Measurements from ENCODE around the gene GJD3.

The GJD3 gene

DNA sequence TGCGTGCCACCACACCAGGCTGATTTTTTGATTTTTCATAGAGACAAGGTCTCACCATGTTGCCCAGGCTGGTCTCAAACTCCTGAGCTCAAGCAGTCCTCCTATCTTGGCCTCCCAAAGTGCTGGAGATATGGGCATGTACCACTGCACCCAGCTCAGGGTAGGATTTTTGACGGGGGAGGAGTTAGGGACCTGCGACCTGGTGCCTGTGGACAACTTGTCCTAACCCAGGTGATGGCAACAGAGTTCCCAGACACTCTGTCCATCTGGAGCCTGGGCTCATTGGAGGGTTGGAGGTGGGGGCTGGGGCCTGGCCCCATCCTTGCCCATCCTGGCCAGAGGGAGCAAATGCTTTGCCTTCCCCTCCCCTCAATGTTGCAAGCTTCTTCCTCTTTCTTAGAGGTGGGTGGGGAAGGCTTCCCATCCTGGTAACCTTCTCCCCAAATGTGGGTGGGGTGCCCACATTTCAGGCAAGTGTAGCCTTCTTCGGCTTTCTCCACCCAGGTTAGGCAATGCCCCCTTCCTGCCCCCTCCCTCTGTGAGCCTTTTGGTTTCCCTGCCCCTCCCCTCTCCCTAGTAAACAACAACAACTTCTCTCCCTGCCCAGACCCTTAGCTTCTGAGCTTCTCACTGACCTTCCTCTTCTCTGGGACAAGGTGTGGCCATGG, 30.6 kb downstream of the GJD3 start:
- Histone ChIP-seq H3K27me3 (ENCODE audit: low read depth, low read length) (no peaks in the 10 kb centered on the region), H3K36me3 (ENCODE audit: control insufficient read depth in 1 of 2, insufficient read depth in 2 of 2, low read length in 2 of 2) (peaks cover 0 to 6% of the 10 kb centered on the region in 2 donors), H3K4me1 (ENCODE audit: control insufficient read depth in 1 of 2, insufficient read depth in 2 of 2, low read length in 2 of 2) (peaks cover 37 to 74% of the 10 kb centered on the region in 2 donors), H3K4me3 (ENCODE audit: low read depth in 1 of 2, low read length in 2 of 2) (no peak overlapping the region), H3K27ac (ENCODE audit: low read length) (no peak overlapping the region), H3K9me3 (ENCODE audit: control insufficient read depth in 1 of 2, low read length in 2 of 2) (no peaks in the 10 kb centered on the region)

DNA sequence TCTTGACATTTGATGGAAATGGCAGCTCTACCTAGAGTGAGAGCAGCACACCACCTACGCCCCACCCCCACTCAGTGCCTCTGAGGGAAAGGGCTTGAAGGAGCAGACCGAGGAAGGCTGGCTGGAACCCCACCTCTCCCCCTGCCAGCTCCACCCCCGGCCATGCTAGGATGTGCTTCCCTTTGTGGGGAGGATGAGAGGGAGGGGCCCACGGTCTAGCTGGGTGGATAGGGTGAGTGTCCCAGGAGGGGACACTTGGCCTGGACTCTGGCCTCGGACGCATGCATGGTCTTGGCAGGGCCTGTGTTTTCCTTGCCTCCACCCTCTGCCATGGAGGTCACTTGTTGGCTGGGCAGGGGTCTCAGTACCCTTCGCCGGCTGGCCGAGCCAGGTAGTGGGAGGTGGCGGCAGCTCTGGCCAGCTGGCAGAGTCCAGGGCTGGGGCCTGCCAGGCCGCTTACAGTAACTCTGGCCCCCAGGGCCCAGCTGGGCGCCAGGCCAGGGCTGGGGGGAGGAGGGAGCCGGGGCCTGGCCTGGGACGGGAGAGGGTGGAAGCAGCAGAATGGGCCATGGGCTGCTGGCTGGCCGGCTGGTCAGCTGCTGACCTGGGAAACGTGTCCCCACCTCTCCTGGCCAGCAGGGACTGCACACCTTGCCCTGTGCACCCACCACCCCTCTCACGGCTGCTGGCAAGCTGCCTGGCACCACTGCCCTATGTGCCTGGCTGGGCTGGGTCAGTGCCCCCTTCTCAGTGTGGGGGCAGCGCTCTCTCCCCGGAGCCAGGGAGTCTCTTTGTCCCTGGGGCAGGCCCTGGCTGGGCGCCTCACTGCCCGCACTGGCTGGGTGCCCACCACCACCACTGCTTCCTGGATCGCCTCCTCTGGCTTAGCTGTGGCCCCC, 32.5 kb downstream of the GJD3 start:
- H3K4me3 ChIP-seq (ENCODE audit: low read depth in 1 of 2, low read length in 2 of 2), result peak overlapping the region in 1 of 2 donors; percentile 52

DNA sequence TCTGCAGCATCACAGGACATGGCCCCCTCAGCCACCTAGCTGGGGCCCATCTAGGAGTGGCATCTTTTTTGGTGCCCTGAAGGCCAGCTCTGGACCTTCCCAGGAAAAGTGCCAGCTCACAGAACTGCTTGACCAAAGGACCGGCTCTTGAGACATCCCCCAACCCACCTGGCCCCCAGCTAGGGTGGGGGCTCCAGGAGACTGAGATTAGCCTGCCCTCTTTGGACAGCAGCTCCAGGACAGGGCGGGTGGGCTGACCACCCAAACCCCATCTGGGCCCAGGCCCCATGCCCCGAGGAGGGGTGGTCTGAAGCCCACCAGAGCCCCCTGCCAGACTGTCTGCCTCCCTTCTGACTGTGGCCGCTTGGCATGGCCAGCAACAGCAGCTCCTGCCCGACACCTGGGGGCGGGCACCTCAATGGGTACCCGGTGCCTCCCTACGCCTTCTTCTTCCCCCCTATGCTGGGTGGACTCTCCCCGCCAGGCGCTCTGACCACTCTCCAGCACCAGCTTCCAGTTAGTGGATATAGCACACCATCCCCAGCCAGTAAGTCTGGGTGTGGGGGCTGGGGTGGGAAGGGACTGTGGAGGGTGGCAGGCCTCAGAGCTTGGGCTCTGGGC, 33.6 kb downstream of the GJD3 start:
- H3K9me3 ChIP-seq (ENCODE audit: control insufficient read depth in 1 of 2, low read length in 2 of 2), result no peaks in the 10 kb centered on the region
- H3K4me3 ChIP-seq (ENCODE audit: low read depth in 1 of 2, low read length in 2 of 2), result peak overlapping the region in 1 of 2 donors; percentile 52
- H3K27me3 ChIP-seq (ENCODE audit: low read depth, low read length), result no peaks in the 10 kb centered on the region
- H3K36me3 ChIP-seq (ENCODE audit: control insufficient read depth in 1 of 2, insufficient read depth in 2 of 2, low read length in 2 of 2), result peaks cover 0 to 6% of the 10 kb centered on the region in 2 donors
- peak overlapping the region; percentile 31 for H3K27ac ChIP-seq (ENCODE audit: low read length)
- H3K4me1 ChIP-seq (ENCODE audit: control insufficient read depth in 1 of 2, insufficient read depth in 2 of 2, low read length in 2 of 2), result peaks cover 61 to 94% of the 10 kb centered on the region in 2 donors

More for the DNA sequence above, 32.5 kb downstream of the GJD3 start:
- Histone ChIP-seq H3K27ac (ENCODE audit: low read length) (peak overlapping the region; percentile 72), H3K36me3 (ENCODE audit: control insufficient read depth in 1 of 2, insufficient read depth in 2 of 2, low read length in 2 of 2) (peaks cover 0 to 6% of the 10 kb centered on the region in 2 donors), H3K9me3 (ENCODE audit: control insufficient read depth in 1 of 2, low read length in 2 of 2) (no peaks in the 10 kb centered on the region), H3K27me3 (ENCODE audit: low read depth, low read length) (no peaks in the 10 kb centered on the region), H3K4me1 (ENCODE audit: control insufficient read depth in 1 of 2, insufficient read depth in 2 of 2, low read length in 2 of 2) (peaks cover 52 to 85% of the 10 kb centered on the region in 2 donors)

- H3K36me3 ChIP-seq (ENCODE audit: control insufficient read depth in 1 of 2, insufficient read depth in 2 of 2, low read length in 2 of 2), result peaks cover 0 to 6% of the 10 kb centered on the region in 2 donors
- peaks cover 62 to 93% of the 10 kb centered on the region in 2 donors for H3K4me1 ChIP-seq (ENCODE audit: control insufficient read depth in 1 of 2, insufficient read depth in 2 of 2, low read length in 2 of 2)
- no peaks in the 10 kb centered on the region for H3K9me3 ChIP-seq (ENCODE audit: control insufficient read depth in 1 of 2, low read length in 2 of 2)
- H3K4me3 ChIP-seq (ENCODE audit: low read depth in 1 of 2, low read length in 2 of 2), result peak overlapping the region in 1 of 2 donors; percentile 52
- peak overlapping the region; percentile 31 for H3K27ac ChIP-seq (ENCODE audit: low read length)
- H3K27me3 ChIP-seq (ENCODE audit: low read depth, low read length), result no peaks in the 10 kb centered on the region
These were observed 34.4 kb downstream of the GJD3 start for GRCh38 chr17:40329839-40330794.

- Histone ChIP-seq H3K9me3 (ENCODE audit: control insufficient read depth in 1 of 2, low read length in 2 of 2) (no peaks in the 10 kb centered on the region), H3K27ac (ENCODE audit: low read length) (peak overlapping the region; percentile 72), H3K4me3 (ENCODE audit: low read depth in 1 of 2, low read length in 2 of 2) (no peak overlapping the region), H3K36me3 (ENCODE audit: control insufficient read depth in 1 of 2, insufficient read depth in 2 of 2, low read length in 2 of 2) (peaks cover 0 to 6% of the 10 kb centered on the region in 2 donors), H3K4me1 (ENCODE audit: control insufficient read depth in 1 of 2, insufficient read depth in 2 of 2, low read length in 2 of 2) (peaks cover 65 to 91% of the 10 kb centered on the region in 2 donors), H3K27me3 (ENCODE audit: low read depth, low read length) (no peaks in the 10 kb centered on the region)
These were observed 36.2 kb downstream of the GJD3 start for GRCh38 chr17:40328386-40328766.

- peaks cover 0 to 11% of the 10 kb centered on the region in 2 donors for H3K36me3 ChIP-seq (ENCODE audit: control insufficient read depth in 1 of 2, insufficient read depth in 2 of 2, low read length in 2 of 2)
- peaks cover 70 to 92% of the 10 kb centered on the region in 2 donors for H3K4me1 ChIP-seq (ENCODE audit: control insufficient read depth in 1 of 2, insufficient read depth in 2 of 2, low read length in 2 of 2)
- peak overlapping the region; percentile 72 for H3K27ac ChIP-seq (ENCODE audit: low read length)
- no peaks in the 10 kb centered on the region for H3K9me3 ChIP-seq (ENCODE audit: control insufficient read depth in 1 of 2, low read length in 2 of 2)
- H3K4me3 ChIP-seq (ENCODE audit: low read depth in 1 of 2, low read length in 2 of 2), result no peak overlapping the region
- H3K27me3 ChIP-seq (ENCODE audit: low read depth, low read length), result no peaks in the 10 kb centered on the region
These were observed 36.7 kb downstream of the GJD3 start for GRCh38 chr17:40327735-40328385.

DNA sequence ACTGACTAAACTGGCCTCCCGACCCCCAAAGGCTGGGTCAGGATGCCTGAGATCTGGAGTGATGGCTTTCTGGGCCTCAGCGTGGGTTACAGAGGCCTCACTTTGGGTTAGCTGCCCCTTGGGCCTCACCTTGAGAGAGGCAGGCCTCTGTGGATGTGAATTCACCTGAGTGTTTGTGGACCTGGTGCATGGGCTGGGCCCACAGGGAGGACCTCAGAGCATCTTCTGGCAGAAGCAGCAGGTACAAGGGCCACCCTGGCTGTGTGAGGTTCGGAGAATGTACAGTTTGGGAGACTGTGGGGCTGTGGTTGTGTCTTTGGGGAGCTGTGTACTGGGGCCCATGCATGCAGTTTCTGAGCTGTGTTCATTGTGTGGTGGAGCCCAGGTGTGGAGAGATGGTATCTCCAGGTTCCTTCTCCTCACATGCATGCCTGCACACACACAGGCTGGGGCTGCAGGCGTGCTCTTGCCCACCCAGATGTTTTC, 37.2 kb downstream of the GJD3 start:
- no peaks in the 10 kb centered on the region for H3K27me3 ChIP-seq (ENCODE audit: low read depth, low read length)
- peaks cover 0 to 16% of the 10 kb centered on the region in 2 donors for H3K36me3 ChIP-seq (ENCODE audit: control insufficient read depth in 1 of 2, insufficient read depth in 2 of 2, low read length in 2 of 2)
- no peak overlapping the region for H3K4me3 ChIP-seq (ENCODE audit: low read depth in 1 of 2, low read length in 2 of 2)
- no peaks in the 10 kb centered on the region for H3K9me3 ChIP-seq (ENCODE audit: control insufficient read depth in 1 of 2, low read length in 2 of 2)
- peak overlapping the region; percentile 61 for H3K27ac ChIP-seq (ENCODE audit: low read length)
- peaks cover 67 to 91% of the 10 kb centered on the region in 2 donors for H3K4me1 ChIP-seq (ENCODE audit: control insufficient read depth in 1 of 2, insufficient read depth in 2 of 2, low read length in 2 of 2)

DNA sequence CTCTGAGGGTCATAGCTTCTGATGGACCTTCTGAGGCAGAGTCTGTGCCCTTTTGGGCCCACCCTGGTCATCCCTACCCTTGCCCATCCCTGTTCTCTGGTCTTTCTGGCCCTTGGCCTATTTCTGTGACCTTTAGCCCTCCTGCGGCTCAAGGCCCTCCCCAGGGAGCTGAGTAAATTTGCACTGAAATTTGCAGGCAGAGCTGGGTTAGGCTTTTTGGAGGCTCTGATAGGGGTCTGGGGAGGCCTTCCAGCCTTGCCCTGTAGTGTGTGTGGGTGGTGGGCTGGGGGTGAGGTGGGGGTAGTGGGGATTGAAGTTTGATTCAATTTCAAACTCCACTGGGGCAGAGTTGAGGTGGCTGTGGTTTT, 37.7 kb downstream of the GJD3 start:
- peak overlapping the region in 1 of 2 donors; percentile 18 for H3K4me3 ChIP-seq (ENCODE audit: low read depth in 1 of 2, low read length in 2 of 2)

DNA sequence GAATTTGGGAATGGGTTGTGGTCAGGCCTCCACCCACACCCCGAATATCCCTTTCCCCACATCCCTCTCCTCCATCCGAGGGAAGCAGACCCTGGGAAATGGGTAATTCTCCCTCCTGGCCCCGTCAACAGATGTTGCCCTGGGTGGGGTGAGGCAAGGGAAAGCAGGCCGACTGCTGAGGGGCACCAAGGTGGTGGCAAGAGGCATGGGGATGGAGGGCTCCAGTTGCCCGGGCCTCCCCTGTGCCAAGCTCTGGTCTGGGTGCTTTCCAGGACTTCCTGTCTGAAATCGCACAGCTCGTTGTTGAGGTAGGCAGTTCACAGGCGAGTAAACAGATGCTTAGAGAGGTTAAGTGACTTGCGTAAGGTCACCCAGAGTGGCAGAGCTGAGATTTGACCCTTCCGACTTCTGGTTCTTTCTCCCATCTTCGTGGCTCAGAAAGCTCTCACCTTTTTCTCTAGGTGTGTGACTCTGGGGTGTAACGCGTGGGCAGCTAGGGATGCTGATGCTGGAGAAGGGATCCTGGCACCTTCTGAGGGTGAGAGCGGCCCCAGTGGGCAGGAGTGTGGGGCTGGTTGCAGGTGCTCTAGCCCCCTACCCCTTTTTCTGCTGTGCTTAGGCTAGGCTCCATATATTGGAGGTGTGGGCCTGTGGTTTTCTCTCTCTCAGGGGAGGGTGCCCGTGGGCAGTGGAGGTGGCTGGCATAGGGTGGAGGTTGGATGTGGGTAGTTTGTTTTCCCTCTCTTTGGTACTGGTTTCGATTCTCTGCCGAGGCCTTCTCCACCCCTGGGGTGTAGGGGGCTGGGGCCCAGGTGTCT, 38.3 kb downstream of the GJD3 start:
- no peaks in the 10 kb centered on the region for H3K27me3 ChIP-seq (ENCODE audit: low read depth, low read length)
- peaks cover 65 to 91% of the 10 kb centered on the region in 2 donors for H3K4me1 ChIP-seq (ENCODE audit: control insufficient read depth in 1 of 2, insufficient read depth in 2 of 2, low read length in 2 of 2)
- peak overlapping the region in 1 of 2 donors; percentile 18 for H3K4me3 ChIP-seq (ENCODE audit: low read depth in 1 of 2, low read length in 2 of 2)
- H3K9me3 ChIP-seq (ENCODE audit: control insufficient read depth in 1 of 2, low read length in 2 of 2), result no peaks in the 10 kb centered on the region
- H3K27ac ChIP-seq (ENCODE audit: low read length), result peak overlapping the region; percentile 61
- H3K36me3 ChIP-seq (ENCODE audit: control insufficient read depth in 1 of 2, insufficient read depth in 2 of 2, low read length in 2 of 2), result peaks cover 0 to 14% of the 10 kb centered on the region in 2 donors

More for the DNA sequence above, 37.7 kb downstream of the GJD3 start:
- no peaks in the 10 kb centered on the region for H3K9me3 ChIP-seq (ENCODE audit: control insufficient read depth in 1 of 2, low read length in 2 of 2)
- peaks cover 0 to 18% of the 10 kb centered on the region in 2 donors for H3K36me3 ChIP-seq (ENCODE audit: control insufficient read depth in 1 of 2, insufficient read depth in 2 of 2, low read length in 2 of 2)
- H3K4me1 ChIP-seq (ENCODE audit: control insufficient read depth in 1 of 2, insufficient read depth in 2 of 2, low read length in 2 of 2), result peaks cover 68 to 91% of the 10 kb centered on the region in 2 donors
- H3K27ac ChIP-seq (ENCODE audit: low read length), result peak overlapping the region; percentile 61
- H3K27me3 ChIP-seq (ENCODE audit: low read depth, low read length), result no peaks in the 10 kb centered on the region
